GM12891 (cell line): ENCODE measurements around the gene RAC2.

Experiments
- DNase-seq: peaks from one replicate; pipeline ENCODE4 v3.0.0; 2011; ENCODE audit warnings: low spot score; ENCODE audit not compliant: insufficient read length
- FAIRE-seq: peaks from 2 replicates; lab custom pipeline; 2011; peaks lifted over from hg19 to GRCh38; lab: Jason Lieb, UNC
- PAX5 ChIP-seq: IDR thresholded peaks from 2 replicates; pipeline ENCODE4 v1.6.1; 2011; ENCODE audit warnings: low read length, moderate library complexity, mild to moderate bottlenecking; ENCODE audit not compliant: insufficient read depth, severe bottlenecking
- POLR2A ChIP-seq: IDR thresholded peaks from 2 replicates; pipeline ENCODE4 v1.6.1; 2011; ENCODE audit warnings: low read depth, low read length, control low read depth
- POLR2AphosphoS5 ChIP-seq: IDR thresholded peaks from 2 replicates; pipeline ENCODE4 v1.6.1; 2011; ENCODE audit warnings: low read depth, low read length, control low read depth
- POU2F2 ChIP-seq: IDR thresholded peaks from 2 replicates; pipeline ENCODE4 v1.6.1; 2011; ENCODE audit warnings: low read depth, mild to moderate bottlenecking, control low read depth, low read length, moderate library complexity
- SPI1 ChIP-seq: IDR thresholded peaks from 2 replicates; pipeline ENCODE4 v1.6.1; 2011; ENCODE audit warnings: low read depth, low read length, control low read depth
- TAF1 ChIP-seq: IDR thresholded peaks from 2 replicates; pipeline ENCODE4 v1.6.1; 2011; ENCODE audit warnings: low read depth, low read length, control low read depth

Gene RAC2

DNA sequence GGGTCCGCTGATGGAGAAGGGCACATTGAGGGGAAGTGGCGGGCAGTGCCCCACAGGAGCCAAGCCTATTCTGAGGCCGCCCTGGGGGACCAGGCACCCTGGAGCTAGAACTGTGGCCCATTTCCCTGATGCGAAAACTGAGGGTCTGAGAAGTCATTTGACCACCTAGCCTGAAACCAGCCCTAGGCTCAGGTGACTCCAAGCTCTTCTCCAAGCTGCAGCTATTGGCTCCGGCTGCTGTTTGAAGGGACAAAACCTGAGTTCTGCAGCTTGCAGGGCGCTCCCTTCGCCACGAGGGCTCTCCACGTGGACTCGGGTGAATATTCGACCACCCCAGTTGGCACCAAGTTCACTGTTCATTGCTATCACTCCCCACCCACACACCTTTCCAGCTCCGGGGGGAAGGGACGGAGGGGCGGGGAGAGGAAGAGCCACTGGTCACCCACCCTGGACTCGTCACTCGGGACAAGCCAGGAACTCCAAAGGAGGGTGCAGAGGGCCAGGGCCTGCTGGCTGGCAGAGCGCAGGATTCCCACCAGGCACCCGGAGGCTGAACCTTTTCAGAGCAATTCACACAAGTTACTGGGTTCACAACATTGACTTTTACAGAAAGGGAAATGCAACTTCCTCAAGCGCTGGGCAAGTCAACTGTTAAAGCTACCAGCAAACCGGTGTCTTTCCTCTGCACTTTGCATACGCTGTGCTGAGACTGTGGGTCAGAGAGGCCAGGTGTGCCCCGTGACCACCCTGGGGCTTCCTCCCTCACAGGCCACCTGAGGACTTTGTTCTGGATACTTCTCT lies 1.1 kb upstream of the RAC2 start:
- FAIRE-seq (peak; percentile 96), DNase-seq (no peak)
- TF ChIP-seq POLR2A (no peak), POU2F2 (peak; percentile 88), SPI1 (peak; percentile 83), PAX5 (no peak), POLR2AphosphoS5 (no peak), TAF1 (no peak)

DNA sequence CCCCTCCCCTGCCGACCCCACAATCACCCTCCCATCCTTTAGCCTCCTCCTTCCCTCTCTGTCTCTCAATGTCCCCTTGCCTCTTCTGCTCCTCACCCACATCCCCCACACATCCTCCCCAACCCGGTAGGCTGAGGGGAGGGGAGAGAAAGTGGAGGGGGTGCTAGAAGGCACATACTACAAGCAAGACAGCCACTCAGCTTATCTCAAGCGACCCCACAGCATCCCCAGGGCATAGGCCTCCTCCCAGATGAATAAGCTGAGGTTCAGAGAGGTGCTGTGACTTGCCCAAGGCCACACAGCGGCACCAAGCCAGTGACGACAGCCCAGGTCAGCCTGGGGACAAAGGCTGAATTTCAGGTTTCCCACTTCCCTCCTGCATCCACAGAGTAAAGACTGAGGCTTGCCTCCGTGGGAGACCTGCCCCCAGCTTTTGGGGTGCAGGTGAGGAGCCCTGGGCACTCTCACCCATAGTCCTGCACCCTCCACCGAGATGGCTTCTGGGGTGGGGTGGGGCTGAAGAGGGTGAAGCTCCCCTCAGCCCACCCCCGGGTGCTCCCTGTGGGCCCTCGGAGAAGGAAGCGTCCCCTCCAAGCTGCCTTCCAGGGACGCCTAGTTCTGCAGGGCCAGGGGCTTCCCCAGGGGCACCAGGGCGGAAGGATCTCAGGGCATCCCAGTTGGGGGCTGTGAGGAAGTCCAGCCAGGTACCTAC lies 511 bp downstream of the RAC2 start:
- TF ChIP-seq SPI1 (peak; percentile 12; the same call in 1 of the 2 replicates), TAF1 (no peak)
- FAIRE-seq (no peak), DNase-seq (no peak)

DNA sequence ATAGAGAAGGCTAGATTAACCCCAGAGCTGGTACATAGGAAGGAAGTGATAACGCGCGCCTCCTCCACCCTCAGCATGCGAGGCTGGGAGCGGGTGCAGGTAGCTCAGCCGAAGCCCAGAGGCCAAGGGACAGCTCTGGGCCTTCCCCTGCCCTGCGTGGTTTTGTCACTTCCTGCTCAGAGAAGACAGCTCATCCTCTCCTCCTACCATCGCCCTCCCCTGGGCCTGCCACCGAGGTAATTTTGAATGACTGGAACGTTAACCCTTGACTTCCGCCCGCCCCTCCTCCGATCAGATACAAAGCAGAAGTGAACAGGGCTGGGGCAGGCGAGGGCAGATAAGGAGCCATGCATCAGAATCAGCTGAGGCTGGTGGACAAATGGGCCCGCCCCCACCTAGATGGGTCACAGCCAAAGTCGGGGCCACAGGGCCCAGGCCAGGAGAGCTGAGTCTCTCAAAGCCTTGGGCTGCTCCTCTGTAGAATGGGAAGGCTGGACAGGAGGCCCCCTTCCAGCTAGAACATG lies 1.6 kb downstream of the RAC2 start:
- FAIRE-seq (peak; percentile 100), DNase-seq (peak; percentile 80)
- TF ChIP-seq POU2F2 (peak; percentile 10; the same call in 1 of the 2 replicates), SPI1 (peak; percentile 85), POLR2A (peak; percentile 67), TAF1 (peak; percentile 76), POLR2AphosphoS5 (peak; percentile 88), PAX5 (no peak)

DNA sequence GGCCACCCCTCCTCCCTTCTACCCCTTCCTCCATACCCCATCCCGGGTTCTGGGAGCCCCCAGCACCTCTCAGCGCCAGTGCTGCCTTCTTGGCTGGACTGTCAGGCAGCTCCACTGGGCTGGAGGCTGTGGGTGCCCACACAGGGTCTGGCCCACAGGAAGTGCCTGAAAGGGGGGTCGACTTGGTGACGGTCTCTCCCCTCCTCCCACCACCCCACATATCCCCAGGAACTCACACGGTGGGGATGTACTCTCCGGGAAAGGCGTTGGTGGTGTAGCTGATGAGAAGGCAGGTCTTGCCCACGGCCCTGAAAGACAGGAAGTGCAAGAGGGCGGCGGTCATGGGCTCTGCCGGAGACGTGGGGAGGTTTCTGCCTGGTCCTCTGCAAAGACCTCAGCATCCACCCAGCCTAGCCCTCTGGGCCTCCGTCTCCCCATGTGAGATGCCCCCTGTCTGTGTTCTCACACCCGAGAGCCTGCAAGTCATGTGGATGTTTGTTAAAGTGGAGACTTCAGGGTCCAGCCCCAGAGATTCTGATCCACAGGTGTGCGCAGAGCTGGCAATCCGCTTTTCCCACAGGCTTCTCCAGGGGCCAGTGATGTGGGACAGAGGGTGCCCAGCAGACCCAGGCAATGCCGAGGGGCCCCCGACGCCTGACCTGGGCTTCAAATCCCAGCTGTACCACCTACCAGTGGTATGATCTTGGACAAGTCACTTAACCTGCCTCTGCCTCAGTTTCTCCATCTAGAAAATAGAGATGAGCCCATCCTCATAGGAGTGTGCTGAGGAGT lies 2.5 kb downstream of the RAC2 start:
- 0 out of 2 replicates have a peak, but pooled peaks have one; percentile 16 for TF ChIP-seq POU2F2
- TF ChIP-seq PAX5, result no peak
- TF ChIP-seq SPI1, result peak; percentile 72
- TF ChIP-seq TAF1, result peak; percentile 10; the same call in 1 of the 2 replicates
- no peak for TF ChIP-seq POLR2A
- no peak; the same call in 1 of the 2 replicates for TF ChIP-seq POLR2AphosphoS5
- peak; percentile 81 for FAIRE-seq
- DNase-seq, result no peak

DNA sequence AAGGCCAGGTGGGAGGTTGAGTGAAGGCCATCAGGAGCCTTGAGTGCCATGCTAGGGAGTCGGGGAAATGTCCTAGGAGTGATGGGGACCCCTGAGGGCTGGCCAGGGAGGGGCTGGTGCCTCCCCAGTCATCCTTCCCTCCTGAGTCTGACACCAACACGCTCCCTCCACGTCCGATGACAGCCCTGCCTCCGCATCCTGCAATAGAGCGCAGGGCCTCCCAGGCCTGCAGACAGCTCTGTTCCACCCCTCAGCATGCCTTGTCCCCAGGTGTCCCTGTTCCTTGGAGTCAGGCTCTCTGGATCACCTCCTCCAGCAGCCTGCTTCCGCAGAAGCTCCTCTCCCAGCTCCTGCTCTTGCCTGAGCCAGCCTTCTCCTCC lies 3.1 kb downstream of the RAC2 start:
- FAIRE-seq, result no peak
- TF ChIP-seq PAX5 (no peak), POLR2A (no peak), TAF1 (no peak), POLR2AphosphoS5 (no peak), POU2F2 (no peak), SPI1 (no peak)
- DNase-seq, result no peak

DNA sequence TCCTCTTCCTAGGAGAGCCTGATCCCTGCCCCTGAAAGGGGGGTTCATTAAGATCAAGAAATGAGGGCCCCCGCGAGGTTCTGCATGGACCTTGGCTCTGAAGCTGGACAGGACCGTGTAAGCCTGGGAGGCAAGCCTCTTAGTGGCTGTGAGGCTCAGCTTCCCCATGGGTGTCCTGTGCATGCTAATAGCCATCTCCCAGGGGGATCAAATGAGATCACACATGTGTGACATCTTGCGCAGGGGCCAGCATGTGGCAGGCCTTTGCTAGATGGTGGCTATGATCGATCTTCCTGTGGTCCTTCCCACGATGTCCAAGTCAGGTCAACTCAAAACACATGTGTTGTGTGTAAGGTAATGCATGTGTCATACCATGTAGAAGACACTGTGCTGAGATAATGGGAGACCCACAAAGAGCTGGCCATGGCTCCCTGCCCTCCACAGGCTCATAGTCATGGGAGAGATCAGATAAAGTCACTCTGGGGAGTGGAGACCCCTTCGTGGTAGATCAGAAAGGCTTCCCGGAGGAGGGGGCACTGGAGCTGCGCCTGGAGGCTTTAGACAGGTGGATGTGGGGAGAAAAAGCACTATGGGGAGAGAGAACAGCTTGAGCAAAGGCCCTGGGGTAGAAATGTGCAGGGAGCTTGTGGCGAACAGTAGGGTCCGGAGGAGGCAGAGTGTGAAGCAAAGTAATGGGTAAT lies 3.7 kb downstream of the RAC2 start:
- DNase-seq (no peak), FAIRE-seq (peak; percentile 80)
- no peak for TF ChIP-seq POU2F2
- no peak for TF ChIP-seq PAX5
- TF ChIP-seq SPI1, result no peak
- no peak for TF ChIP-seq TAF1
- TF ChIP-seq POLR2AphosphoS5, result no peak
- TF ChIP-seq POLR2A, result no peak

DNA sequence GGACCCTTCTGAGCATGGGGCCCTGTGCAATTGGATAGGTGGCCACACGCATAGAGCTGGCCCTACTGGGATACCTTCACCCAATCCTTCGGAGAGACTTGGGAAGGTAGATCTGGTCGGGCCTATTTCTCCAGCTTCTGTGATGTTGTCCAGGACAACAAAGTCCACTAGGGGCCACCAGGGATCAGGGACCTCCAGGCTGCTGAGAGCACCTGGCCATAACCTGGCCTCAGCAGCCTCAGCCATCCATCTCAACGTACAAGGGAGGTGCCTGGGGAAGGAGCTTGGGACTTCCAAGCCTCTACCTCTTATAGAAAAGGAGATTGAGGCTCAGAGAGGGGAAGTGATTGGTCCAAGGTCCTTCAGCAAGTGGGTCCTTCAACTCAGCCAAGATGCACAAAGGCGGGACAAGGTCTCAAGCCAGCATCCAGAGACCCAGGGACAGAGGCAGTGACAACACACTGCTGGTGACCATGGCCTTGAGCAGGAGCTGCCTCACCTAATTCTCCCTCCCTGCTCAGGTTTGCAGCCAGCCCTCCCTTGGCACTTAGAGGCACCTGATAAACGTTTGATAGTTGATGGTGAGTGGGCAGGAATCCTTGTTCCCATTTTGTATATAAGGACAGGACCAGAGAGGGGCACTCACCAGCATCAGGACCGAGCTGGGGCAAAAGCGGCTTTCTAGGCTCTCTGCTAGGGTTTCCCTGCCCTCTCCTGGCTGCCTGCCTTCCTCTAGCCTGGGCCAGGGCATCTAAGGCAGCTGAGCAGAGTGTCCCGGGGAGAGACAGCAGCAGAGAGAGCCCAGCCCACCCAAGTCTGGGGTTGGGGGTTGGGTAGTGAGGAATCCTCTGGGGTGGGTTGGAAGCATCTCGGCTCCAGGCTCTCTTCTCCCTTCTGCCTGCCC lies 4.5 kb downstream of the RAC2 start:
- FAIRE-seq (no peak), DNase-seq (no peak)

More for the DNA sequence above, 4.5 kb downstream of the RAC2 start:
- no peak for TF ChIP-seq POU2F2
- no peak; the same call in 1 of the 2 replicates for TF ChIP-seq POLR2A
- TF ChIP-seq POLR2AphosphoS5, result no peak
